Mammary epithelial cell (primary cell): ENCODE results near the gene COL1A2.

Experiments
- CTCF ChIP-seq, 2 donors: IDR thresholded peaks in 1 of 2; conservative IDR thresholded peaks in 1 of 2; 2 replicates each; pipeline ENCODE4 v1.5.1; 2011 to 2012; ENCODE audit warnings: inconsistent platforms in 2 of 2, low read length in 2 of 2, mild to moderate bottlenecking in 2 of 2, control low read depth in 1 of 2, low read depth in 1 of 2; ENCODE audit not compliant: insufficient read depth in 1 of 2; ENCODE audit errors: extremely low read depth in 1 of 2
- EZH2 ChIP-seq: IDR thresholded peaks from 2 replicates; pipeline ENCODE4 v1.6.1; 2012; ENCODE audit warnings: low read length, inconsistent platforms, borderline replicate concordance

- TF ChIP-seq CTCF (conservative IDR thresholded peaks at IDR 0.05 in 1 of 2, IDR thresholded peaks at IDR 0.05 in 1 of 2; ENCODE audit: extremely low read depth in 1 of 2, insufficient read depth in 1 of 2, low read depth in 1 of 2, low read length in 2 of 2): no peak
- no peak for TF ChIP-seq EZH2
Measured at GRCh38 chr7:94396037-94396431, 1.3 kb downstream of the COL1A2 start.
